HG03045 (cell line): ENCODE results near the gene NIP7.
"Not testable (repeated sequence)": the region's sequence is repeated elsewhere in the genome, so short reads cannot be mapped to it uniquely, and the experiment has no call there.

Experiments used
- ATAC-seq: cut with Tn5 transposase; IDR thresholded peaks from one replicate; pipeline ENCODE4 v1.9.1; 2021; ENCODE audit warnings: mild to moderate bottlenecking, moderate library complexity; ENCODE audit not compliant: unreplicated experiment

NIP7 gene

GRCh38 chr16:69338557-69339288 is 849 bp upstream of the NIP7 start:
- ATAC-seq: no peak

GRCh38 chr16:69340095-69340644 is 598 bp downstream of the NIP7 start:
- peak; percentile 7 for ATAC-seq

GRCh38 chr16:69344171-69344570 is 4.6 kb downstream of the NIP7 start:
- no peak for ATAC-seq

GRCh38 chr16:69345923-69346322 is 6.4 kb downstream of the NIP7 start:
- ATAC-seq: no peak

GRCh38 chr16:69346683-69347082 is 7.1 kb downstream of the NIP7 start:
- no peak for ATAC-seq

- no peak for ATAC-seq
Measured at GRCh38 chr16:69348222-69348621, 8.7 kb downstream of the NIP7 start.

GRCh38 chr16:69349536-69349935 is 10.0 kb downstream of the NIP7 start:
- ATAC-seq: no peak

GRCh38 chr16:69350536-69351133 is 11.1 kb downstream of the NIP7 start:
- no peak for ATAC-seq

GRCh38 chr16:69351309-69352027 is 11.9 kb downstream of the NIP7 start, which contains the start of gene TMED6:
Gene TMED6 (minus strand): TSS chr16:69351786. CDS start chr16:69351753, 33 bp downstream.
- ATAC-seq: no peak

GRCh38 chr16:69360070-69360469 is 20.5 kb downstream of the NIP7 start:
- not testable (repeated sequence) for ATAC-seq

- ATAC-seq: no peak
Measured at GRCh38 chr16:69363281-69363717, 23.7 kb downstream of the NIP7 start.

GRCh38 chr16:69364088-69364487 is 24.5 kb downstream of the NIP7 start:
- no peak for ATAC-seq

- no peak for ATAC-seq
Measured at GRCh38 chr16:69365901-69366300, 26.3 kb downstream of the NIP7 start.

- no peak for ATAC-seq
Measured at GRCh38 chr16:69366431-69366830, 26.9 kb downstream of the NIP7 start.

GRCh38 chr16:69367980-69368379 is 28.4 kb downstream of the NIP7 start:
- no peak for ATAC-seq

GRCh38 chr16:69368866-69369265 is 29.3 kb downstream of the NIP7 start:
- no peak for ATAC-seq

- no peak for ATAC-seq
Measured at GRCh38 chr16:69371564-69371963, 32.0 kb downstream of the NIP7 start.

- no peak for ATAC-seq
Measured at GRCh38 chr16:69373019-69373418, 33.4 kb downstream of the NIP7 start.

- ATAC-seq: no peak
Measured at GRCh38 chr16:69376393-69377059, 37.0 kb downstream of the NIP7 start.

GRCh38 chr16:69378036-69378435 is 38.5 kb downstream of the NIP7 start:
- ATAC-seq: no peak

GRCh38 chr16:69378760-69379159 is 39.2 kb downstream of the NIP7 start:
- no peak for ATAC-seq
